Muscle layer of colon (tissue), 2 donors: ENCODE measurements around the gene KCNMA1.

ENCODE experiments used
- H3K27ac ChIP-seq: one replicate; pipeline ENCODE4 v1.7.0; 2013; ENCODE audit warnings: low read depth, mild to moderate bottlenecking, low read length, moderate library complexity
- H3K27me3 ChIP-seq, 2 donors: one replicate each; pipeline ENCODE4 v1.7.0; 2013; ENCODE audit warnings: low read length in 2 of 2, mild to moderate bottlenecking in 2 of 2; ENCODE audit not compliant: insufficient read depth in 2 of 2, control insufficient read depth in 1 of 2
- H3K36me3 ChIP-seq: one replicate; pipeline ENCODE4 v1.7.0; 2013; ENCODE audit warnings: mild to moderate bottlenecking, low read length; ENCODE audit not compliant: insufficient read depth
- H3K4me1 ChIP-seq: one replicate; pipeline ENCODE4 v1.7.0; 2013; ENCODE audit warnings: mild to moderate bottlenecking, low read length; ENCODE audit not compliant: insufficient read depth
- H3K4me3 ChIP-seq, 2 donors: one replicate each; pipeline ENCODE4 v1.7.0; 2013; ENCODE audit warnings: low read length in 2 of 2, low read depth in 1 of 2, mild to moderate bottlenecking in 1 of 2, moderate library complexity in 1 of 2
- H3K9ac ChIP-seq: one replicate; pipeline ENCODE4 v1.7.0; 2013; ENCODE audit warnings: low read length
- H3K9me3 ChIP-seq: one replicate; pipeline ENCODE4 v1.7.0; 2013; ENCODE audit warnings: mild to moderate bottlenecking, low read length
- donor health status: abdominal sarcoma.
- donor health status: Adenocarcinoma of cecum.

Gene KCNMA1

DNA sequence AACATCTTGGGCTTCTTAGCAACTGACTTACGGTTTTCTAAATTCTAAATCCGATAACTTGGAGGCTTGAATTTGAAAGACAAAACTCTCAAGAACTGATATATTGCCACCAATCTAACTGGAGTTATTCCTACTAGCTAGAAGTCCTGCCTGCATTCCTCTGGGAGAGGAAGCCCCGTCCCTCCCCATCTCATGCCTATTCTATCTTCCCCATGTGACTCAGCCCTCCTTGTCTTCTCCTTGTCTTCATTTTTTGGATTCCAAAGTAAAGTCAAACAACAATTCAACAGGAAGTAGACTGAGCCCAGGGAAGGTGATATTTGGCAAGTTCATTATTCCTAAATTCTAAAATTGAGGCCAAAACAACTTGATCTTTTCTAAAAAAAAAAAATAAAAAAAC is 587.7 kb downstream of the KCNMA1 start:
- H3K4me3 ChIP-seq = no peak overlapping the region
- no peak overlapping the region for H3K9ac ChIP-seq
- no peak overlapping the region for H3K27ac ChIP-seq
- H3K9me3 ChIP-seq = no peaks in the 10 kb centered on the region
- H3K36me3 ChIP-seq = peaks cover 6% of the 10 kb centered on the region
- H3K4me1 ChIP-seq = peaks cover 4% of the 10 kb centered on the region
- H3K27me3 ChIP-seq = no peaks in the 10 kb centered on the region

DNA sequence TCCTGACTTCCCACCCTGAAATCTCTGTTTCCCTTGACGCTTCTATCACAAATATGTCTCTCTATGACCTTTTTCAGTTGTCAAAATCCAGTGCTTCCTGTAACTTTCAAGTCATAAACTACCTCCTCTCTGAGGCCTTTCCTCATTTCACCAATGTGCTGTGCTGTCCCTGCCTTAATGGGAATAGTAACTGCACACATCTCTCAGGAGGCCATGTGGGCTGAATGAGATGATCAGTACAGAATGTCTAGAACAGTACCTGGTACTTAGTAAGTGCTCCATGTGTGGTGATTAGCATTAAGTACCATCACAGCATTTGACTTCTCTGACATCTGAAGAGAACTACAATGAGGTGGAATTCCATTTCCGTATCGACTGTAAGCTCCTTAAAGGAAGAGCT is 588.5 kb downstream of the KCNMA1 start:
- Histone ChIP-seq H3K27ac (no peak overlapping the region), H3K27me3 (no peaks in the 10 kb centered on the region), H3K9ac (no peak overlapping the region), H3K36me3 (no peaks in the 10 kb centered on the region), H3K9me3 (no peaks in the 10 kb centered on the region), H3K4me3 (no peak overlapping the region), H3K4me1 (peaks cover 4% of the 10 kb centered on the region)

DNA sequence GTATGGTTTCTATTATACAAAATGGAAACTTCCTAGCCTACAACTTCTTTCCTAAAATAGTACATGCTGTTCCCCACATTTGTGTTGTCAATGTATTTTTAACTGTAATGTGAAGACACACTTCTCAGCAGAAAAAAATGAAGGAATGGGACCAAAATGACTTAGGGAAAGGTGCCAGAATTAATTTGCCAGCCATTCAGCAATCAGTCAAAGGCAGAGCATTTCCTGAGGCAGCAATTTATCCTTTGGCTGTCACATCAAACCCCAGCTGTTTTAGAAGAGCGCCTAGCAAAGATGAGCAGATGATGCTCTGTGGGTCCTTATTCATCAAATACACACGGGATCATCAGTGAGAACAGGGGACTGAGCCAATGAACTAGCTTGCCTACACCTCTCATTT is 592.5 kb downstream of the KCNMA1 start:
- peaks cover 4% of the 10 kb centered on the region for H3K4me1 ChIP-seq
- no peak overlapping the region for H3K27ac ChIP-seq
- no peaks in the 10 kb centered on the region for H3K9me3 ChIP-seq
- no peak overlapping the region for H3K9ac ChIP-seq
- no peaks in the 10 kb centered on the region for H3K36me3 ChIP-seq
- no peaks in the 10 kb centered on the region for H3K27me3 ChIP-seq
- no peak overlapping the region for H3K4me3 ChIP-seq

DNA sequence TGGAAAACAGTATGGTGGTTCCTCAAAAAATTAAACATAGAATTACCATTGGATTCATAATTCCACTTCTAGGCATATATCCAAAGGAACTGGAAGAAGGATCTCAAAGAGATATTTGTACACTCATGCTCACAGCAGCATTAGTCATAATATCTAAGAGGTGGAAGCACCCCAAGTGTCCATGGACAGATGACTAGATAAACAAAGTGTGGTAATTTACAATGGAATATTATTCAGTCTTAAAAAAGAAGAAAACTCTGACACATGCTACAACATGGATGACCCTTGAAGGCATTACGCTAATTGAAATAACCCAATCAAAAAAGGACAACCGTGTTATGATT is 594.2 kb downstream of the KCNMA1 start:
- peaks cover 4% of the 10 kb centered on the region for H3K36me3 ChIP-seq
- H3K27me3 ChIP-seq = no peaks in the 10 kb centered on the region
- H3K4me1 ChIP-seq = peaks cover 4% of the 10 kb centered on the region
- no peak overlapping the region for H3K27ac ChIP-seq
- no peak overlapping the region for H3K4me3 ChIP-seq
- no peaks in the 10 kb centered on the region for H3K9me3 ChIP-seq
- no peak overlapping the region for H3K9ac ChIP-seq

DNA sequence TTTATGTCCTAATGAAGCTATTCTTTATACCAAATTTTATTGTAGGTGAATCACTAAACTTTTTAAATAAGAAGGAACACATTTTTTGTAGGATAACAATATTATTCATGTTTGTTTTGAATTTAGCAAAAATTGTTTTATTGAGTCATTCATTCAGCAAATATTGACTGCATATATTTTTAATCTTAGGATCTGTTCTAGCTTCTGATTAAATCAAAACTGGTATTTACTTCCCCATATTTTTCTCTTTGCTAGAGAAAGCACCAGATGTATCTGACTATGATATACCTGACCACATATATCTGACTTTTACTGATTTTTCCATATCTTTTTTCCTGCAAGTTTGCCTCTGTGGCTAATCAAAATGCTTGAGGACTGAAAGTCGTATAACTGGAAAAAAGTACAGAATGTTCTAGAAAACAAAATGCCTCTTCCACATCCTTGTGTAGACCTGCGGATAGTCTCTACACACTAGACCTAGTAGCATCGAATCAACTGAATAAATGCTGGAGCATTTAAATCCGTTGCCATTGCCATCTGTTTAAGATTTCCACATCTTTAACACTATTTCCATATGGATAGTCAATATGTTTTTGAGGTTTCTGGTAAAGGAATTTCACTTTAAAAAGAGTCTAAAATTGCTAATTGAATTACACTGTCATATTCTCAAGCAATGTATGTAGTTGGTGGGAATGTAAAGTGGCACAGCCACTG is 594.7 kb downstream of the KCNMA1 start:
- H3K27me3 ChIP-seq = no peaks in the 10 kb centered on the region
- no peaks in the 10 kb centered on the region for H3K9me3 ChIP-seq
- H3K27ac ChIP-seq = no peak overlapping the region
- no peak overlapping the region for H3K9ac ChIP-seq
- peaks cover 7% of the 10 kb centered on the region for H3K36me3 ChIP-seq
- no peak overlapping the region for H3K4me3 ChIP-seq
- H3K4me1 ChIP-seq = peaks cover 7% of the 10 kb centered on the region

DNA sequence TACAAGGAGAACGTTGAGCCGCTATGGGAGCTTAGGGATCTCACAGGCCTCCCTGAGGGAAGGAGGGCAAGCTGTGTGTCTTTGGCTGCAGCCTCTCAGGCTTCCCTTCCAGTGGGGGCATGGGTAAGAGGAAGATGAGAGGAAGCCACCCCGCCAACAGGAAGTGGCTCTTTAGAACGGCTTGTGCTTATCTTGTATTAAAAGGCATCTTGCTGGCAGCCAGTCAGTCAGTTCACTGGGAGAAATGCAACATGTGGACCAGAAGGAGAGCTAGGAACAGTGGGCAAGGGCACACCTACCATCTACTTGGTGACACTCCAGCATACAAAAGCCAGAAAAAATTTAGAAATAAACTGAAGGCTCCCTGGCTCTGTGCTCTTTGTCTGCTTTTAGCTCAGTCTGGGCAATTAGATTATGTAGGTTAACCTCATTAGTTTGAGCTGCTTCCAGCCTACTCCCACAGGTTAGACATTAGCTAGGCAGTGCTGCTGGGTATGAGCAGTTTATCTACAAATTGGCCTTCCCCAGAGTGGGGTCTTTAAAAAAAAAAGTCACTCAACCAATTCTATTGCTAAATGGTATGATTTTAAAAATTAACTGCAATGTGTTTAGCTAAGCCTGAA is 595.9 kb downstream of the KCNMA1 start:
- peaks cover 14% of the 10 kb centered on the region for H3K4me1 ChIP-seq
- no peak overlapping the region for H3K4me3 ChIP-seq
- peaks cover 11% of the 10 kb centered on the region for H3K36me3 ChIP-seq
- H3K27ac ChIP-seq = no peak overlapping the region
- no peaks in the 10 kb centered on the region for H3K27me3 ChIP-seq
- H3K9ac ChIP-seq = no peak overlapping the region
- H3K9me3 ChIP-seq = no peaks in the 10 kb centered on the region

DNA sequence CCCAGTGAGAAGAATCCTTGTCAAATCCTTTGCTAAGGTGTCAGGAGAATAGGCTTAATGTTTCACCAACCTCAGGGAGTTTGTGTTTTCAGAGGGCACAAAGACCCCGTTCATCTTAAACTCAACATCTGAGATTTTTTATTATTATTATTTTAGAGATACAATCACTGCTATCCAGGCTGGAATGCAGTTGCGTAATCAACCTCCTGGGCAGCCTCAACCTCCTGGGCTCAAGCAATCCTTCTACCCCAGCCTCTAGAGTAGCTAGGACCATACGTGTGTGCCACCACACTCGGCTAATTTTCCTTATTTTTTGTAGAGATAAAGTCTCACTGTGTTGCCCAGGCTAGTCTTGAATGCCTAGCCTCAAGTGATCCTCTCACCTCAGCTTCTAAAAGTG is 599.2 kb downstream of the KCNMA1 start:
- Histone ChIP-seq H3K9ac (no peak overlapping the region), H3K36me3 (peaks cover 11% of the 10 kb centered on the region)

DNA sequence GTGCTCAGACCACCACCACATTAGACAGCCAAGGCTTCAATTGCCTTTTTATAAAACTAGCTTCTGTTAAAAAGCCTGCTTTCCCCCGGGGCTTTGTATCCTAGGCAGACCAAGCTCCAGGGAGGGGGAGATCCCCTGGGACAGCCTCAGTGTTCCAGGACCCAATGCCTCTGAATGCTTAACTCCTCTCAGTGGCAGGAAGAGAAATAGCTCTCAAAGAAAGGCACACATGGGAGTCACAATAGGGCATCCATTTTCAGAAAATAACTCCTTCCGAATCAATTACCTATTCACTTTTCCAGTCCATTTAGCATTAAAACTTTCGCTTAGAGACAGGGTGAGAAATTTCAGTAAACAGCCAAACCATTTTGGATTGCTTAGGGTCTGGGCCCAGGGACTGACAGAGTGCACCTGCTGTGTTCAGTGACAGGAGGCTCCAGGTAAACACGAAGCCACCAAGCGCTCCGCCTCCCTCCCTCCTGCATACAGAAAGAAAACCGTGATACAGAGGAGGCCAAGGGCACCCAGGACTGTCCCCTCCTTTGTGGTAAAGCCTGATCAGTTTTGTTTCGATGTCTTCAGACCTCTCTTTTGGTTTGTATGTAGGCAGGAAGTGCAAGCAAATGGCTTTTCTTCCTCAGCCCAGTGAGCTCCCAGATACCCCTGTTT is 599.7 kb downstream of the KCNMA1 start:
- Histone ChIP-seq H3K4me3 (no peak overlapping the region), H3K9ac (no peak overlapping the region), H3K4me1 (peaks cover 22% of the 10 kb centered on the region), H3K27me3 (no peaks in the 10 kb centered on the region), H3K9me3 (no peaks in the 10 kb centered on the region), H3K27ac (no peak overlapping the region), H3K36me3 (peaks cover 11% of the 10 kb centered on the region)

More for the DNA sequence above, 599.2 kb downstream of the KCNMA1 start:
- Histone ChIP-seq H3K27ac (no peak overlapping the region), H3K27me3 (no peaks in the 10 kb centered on the region), H3K4me1 (peaks cover 21% of the 10 kb centered on the region), H3K4me3 (no peak overlapping the region), H3K9me3 (no peaks in the 10 kb centered on the region)

DNA sequence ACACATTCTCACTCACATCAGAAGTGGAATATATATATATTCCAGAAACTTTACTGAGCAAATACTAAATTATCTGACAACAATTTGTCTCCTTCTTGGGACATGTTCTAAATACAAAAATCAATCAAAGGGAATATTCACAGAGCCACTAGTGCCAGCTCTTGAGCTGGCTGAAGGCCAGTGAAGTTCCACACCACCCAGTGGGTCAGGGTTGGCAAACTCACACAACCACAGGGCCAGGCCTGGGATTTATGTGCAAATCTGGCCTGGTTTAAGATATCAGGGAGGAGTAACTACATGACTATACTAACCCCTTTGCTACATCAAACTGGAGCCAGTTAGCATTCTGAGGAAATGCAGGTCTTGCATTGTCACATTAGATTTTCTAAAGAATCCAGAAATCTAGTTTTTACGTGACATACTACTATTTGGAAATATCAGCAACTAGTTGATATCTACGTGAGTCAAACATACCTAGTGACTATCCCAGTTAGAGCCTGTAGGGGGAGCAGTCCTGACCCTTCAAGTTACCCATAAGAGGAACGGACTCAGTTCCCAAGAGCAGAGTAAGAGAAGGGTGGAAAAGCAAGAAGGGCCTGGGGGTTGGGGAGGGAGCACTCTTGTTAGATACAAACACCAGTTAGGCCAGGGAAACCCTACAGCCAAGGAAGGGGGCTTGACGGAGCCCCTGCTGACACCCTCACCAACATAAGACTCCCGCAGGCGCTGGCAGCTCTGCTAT is 600.4 kb downstream of the KCNMA1 start:
- no peaks in the 10 kb centered on the region for H3K27me3 ChIP-seq
- H3K36me3 ChIP-seq = peaks cover 11% of the 10 kb centered on the region
- no peak overlapping the region for H3K4me3 ChIP-seq
- H3K9me3 ChIP-seq = no peaks in the 10 kb centered on the region
- peaks cover 26% of the 10 kb centered on the region for H3K4me1 ChIP-seq
- H3K9ac ChIP-seq = no peak overlapping the region
- no peak overlapping the region for H3K27ac ChIP-seq

DNA sequence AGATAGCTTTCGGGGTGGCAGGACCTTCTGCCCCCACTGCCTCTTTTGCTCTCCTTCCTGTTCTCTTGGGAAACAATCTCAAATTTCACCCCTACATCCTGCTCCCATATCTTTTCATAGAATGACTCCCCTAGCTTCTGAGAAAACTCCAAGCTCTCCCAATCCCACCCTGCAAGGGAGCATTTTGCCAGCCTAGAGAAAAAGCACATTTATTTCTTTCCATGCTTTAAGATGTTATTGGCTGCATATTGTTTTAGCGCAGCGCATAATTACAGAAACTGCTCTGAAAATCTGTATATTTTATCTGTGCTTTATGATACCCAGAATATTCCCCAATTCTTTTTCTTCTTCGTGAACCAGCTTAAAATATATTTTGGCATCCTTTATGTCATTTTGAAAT is 601.3 kb downstream of the KCNMA1 start:
- peaks cover 11% of the 10 kb centered on the region for H3K36me3 ChIP-seq
- no peaks in the 10 kb centered on the region for H3K27me3 ChIP-seq
- no peak overlapping the region for H3K4me3 ChIP-seq
- no peak overlapping the region for H3K9ac ChIP-seq
- H3K9me3 ChIP-seq = no peaks in the 10 kb centered on the region
- H3K4me1 ChIP-seq = peaks cover 26% of the 10 kb centered on the region
- H3K27ac ChIP-seq = no peak overlapping the region

DNA sequence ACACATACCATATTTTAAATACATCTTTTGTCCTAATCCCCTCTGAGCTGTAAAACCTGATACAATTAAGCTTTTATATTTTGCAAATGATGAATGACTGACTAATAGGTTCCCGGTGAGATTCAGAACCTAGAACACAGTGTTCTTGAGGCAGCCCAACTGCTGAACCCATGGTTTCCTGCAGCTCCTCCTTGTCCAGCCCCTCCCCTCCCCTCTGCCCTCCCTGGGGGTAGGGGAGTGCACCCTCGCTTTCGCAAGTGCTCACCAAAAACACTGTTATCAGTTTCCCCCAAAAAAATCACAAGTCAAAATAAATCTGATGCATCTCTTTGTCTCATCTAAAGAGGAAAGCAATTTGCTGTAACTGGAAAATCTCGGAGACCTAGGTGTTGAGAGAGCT is 602.8 kb downstream of the KCNMA1 start:
- H3K9ac ChIP-seq = no peak overlapping the region
- peaks cover 26% of the 10 kb centered on the region for H3K4me1 ChIP-seq
- no peak overlapping the region for H3K4me3 ChIP-seq
- no peak overlapping the region for H3K27ac ChIP-seq
- H3K36me3 ChIP-seq = peaks cover 11% of the 10 kb centered on the region
- no peaks in the 10 kb centered on the region for H3K27me3 ChIP-seq
- no peaks in the 10 kb centered on the region for H3K9me3 ChIP-seq
